HAP-1 (cell line): ENCODE results near the gene RELN.
"Not testable (repeated sequence)": the region's sequence is repeated elsewhere in the genome, so short reads cannot be mapped to it uniquely, and the experiment has no call there.

Source experiments
- DNase-seq, 2 experiments: peaks; one replicate each; pipeline ENCODE4 v3.0.0-alpha.2; 2016 to 2020; ENCODE audit warnings: low spot score in 2 of 2
- H3K27me3 ChIP-seq: fragments of 250-450 bp; sonication (Bioruptor Pico); 2 replicates; pipeline ENCODE4 v1.5.1; 2020; ENCODE audit warnings: low read depth, mild to moderate bottlenecking, moderate library complexity
- H3K36me3 ChIP-seq: fragments of 250-450 bp; sonication (Bioruptor Pico); replicated peaks from 2 replicates; pipeline ENCODE4 v1.5.1; 2020; ENCODE audit warnings: mild to moderate bottlenecking
- H3K4me1 ChIP-seq: fragments of 250-450 bp; sonication (Bioruptor Pico); 2 replicates; pipeline ENCODE4 v1.5.1; 2020; ENCODE audit warnings: mild to moderate bottlenecking
- H3K4me3 ChIP-seq: fragments of 250-450 bp; sonication (Bioruptor Pico); 2 replicates; pipeline ENCODE4 v1.5.1; 2020; ENCODE audit warnings: mild to moderate bottlenecking, moderate library complexity
- H3K9me3 ChIP-seq: fragments of 250-450 bp; sonication (Bioruptor Pico); 2 replicates; pipeline ENCODE4 v1.5.1; 2020; ENCODE audit warnings: mild to moderate bottlenecking, moderate library complexity
- in situ Hi-C: fragments of 300-500 bp; cut with MboI; formaldehyde crosslinking; loops from 3 replicates; pipeline ENCODE4 v1.14.3; 2020; ENCODE audit warnings: low sequenced_read_pairs, inconsistent platforms, mixed read lengths

Gene RELN

DNA sequence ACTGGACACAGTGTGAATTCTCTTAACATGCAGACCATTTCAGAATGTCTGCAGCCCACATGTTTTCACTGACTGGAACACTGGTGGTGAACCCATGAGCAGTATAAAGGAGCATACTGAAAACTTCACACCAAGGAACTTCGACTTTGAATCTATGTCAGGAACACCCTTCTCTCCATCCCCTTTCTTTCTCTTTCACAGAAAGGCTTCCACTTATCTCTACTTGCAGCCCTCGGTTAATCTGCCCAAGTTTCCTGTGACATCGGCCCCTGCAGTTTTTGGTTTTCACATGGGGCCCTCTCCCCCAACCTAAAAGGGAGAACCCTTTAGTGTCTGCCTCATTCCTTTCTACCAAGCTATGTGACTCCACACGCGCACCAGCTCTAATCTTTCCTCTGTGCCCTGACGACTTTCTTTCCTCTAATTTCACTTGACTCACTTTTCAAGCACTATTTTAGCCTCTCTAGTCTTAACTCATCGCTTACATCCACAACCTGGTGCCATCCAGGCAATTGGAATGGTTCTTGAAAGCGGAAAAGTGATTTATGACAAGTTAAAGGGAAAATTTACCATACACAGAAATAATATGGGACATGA is 70.1 kb downstream of the RELN start:
- no peaks in the 10 kb centered on the region for H3K36me3 ChIP-seq
- H3K9me3 ChIP-seq: no peaks in the 10 kb centered on the region
- H3K27me3 ChIP-seq: no peaks in the 10 kb centered on the region
- DNase-seq: no peak
- in situ Hi-C loops: no loop called here
- 0 out of 2 replicates have a peak, but pooled peaks cover 3% of the 10 kb centered on the region for H3K4me1 ChIP-seq
- H3K4me3 ChIP-seq: no peak overlapping the region

GRCh38 chr7:103918631-103919271 is 70.7 kb downstream of the RELN start:
- in situ Hi-C loops: no loop called here
- Histone ChIP-seq H3K9me3 (no peaks in the 10 kb centered on the region), H3K4me1 (0 out of 2 replicates have a peak, but pooled peaks cover 3% of the 10 kb centered on the region), H3K36me3 (no peaks in the 10 kb centered on the region), H3K27me3 (no peaks in the 10 kb centered on the region), H3K4me3 (no peak overlapping the region)
- no peak for DNase-seq

- Histone ChIP-seq H3K4me3 (no peak overlapping the region), H3K9me3 (no peaks in the 10 kb centered on the region), H3K4me1 (peaks cover 18% of the 10 kb centered on the region), H3K36me3 (no peaks in the 10 kb centered on the region), H3K27me3 (no peaks in the 10 kb centered on the region)
- DNase-seq: no peak
- in situ Hi-C loops: no loop called here
Observed at GRCh38 chr7:103915680-103916357, 73.6 kb downstream of the RELN start.

- Histone ChIP-seq H3K4me3 (no peak overlapping the region), H3K27me3 (no peaks in the 10 kb centered on the region)
- in situ Hi-C loops: no loop called here
Observed at GRCh38 chr7:103914147-103914899, 75.1 kb downstream of the RELN start.

DNA sequence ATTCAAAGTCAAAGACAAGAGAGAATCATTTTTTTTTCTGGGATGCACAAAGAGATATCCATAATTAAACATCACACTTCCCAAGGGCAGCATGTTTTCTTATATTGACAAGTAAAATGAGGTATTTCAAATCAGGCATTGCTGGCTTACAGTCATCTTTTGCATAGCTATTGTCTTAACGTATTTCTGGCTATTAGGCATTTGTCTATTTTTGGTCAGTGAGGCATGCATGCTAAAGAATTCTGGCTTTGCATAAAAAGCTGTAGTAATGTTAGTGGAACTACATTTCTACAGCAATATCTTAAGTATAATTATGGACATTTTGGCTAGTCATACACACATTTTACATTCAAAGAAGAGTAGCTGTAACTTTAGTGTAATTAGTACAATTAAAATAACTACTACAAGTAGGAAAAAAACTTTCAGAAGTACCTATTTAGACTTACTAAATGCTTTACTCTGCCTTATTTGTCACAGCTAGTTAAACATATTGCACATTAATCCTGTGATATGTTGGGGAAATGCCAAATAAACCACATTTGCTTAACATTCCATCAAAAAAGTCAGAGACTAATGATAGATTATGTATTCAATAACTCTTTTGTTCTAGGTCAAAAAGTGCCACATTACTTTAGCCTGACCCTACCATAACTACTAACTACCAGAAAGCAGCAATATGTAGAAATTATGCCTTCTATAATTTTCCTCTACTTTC is 76.4 kb downstream of the RELN start:
- in situ Hi-C loops: no loop called here
- DNase-seq: peak in 1 of 2 experiments; percentile 74
- Histone ChIP-seq H3K4me3 (no peak overlapping the region), H3K4me1 (peaks cover 18% of the 10 kb centered on the region), H3K27me3 (no peaks in the 10 kb centered on the region), H3K36me3 (no peaks in the 10 kb centered on the region), H3K9me3 (no peaks in the 10 kb centered on the region)

More at GRCh38 chr7:103914147-103914899, 75.1 kb downstream of the RELN start:
- DNase-seq: no peak
- H3K4me1 ChIP-seq: peaks cover 18% of the 10 kb centered on the region
- no peaks in the 10 kb centered on the region for H3K9me3 ChIP-seq
- no peaks in the 10 kb centered on the region for H3K36me3 ChIP-seq

DNA sequence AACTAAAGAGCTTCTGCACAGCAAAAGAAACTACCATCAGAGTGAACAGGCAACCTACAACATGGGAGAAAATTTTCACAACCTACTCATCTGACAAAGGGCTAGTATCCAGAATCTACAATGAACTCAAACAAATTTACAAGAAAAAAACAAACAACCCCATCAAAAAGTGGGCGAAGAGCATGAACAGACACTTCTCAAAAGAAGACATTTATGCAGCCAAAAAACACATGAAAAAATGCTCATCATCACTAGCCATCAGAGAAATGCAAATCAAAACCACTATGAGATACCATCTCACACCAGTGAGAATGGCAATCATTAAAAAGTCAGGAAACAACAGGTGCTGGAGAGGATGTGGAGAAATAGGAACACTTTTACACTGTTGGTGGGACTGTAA is 78.4 kb downstream of the RELN start:
- in situ Hi-C loops, H3K4me3 ChIP-seq, DNase-seq, H3K27me3 ChIP-seq, H3K36me3 ChIP-seq, H3K9me3 ChIP-seq: not testable (repeated sequence)
- peaks cover 15% of the 10 kb centered on the region for H3K4me1 ChIP-seq

DNA sequence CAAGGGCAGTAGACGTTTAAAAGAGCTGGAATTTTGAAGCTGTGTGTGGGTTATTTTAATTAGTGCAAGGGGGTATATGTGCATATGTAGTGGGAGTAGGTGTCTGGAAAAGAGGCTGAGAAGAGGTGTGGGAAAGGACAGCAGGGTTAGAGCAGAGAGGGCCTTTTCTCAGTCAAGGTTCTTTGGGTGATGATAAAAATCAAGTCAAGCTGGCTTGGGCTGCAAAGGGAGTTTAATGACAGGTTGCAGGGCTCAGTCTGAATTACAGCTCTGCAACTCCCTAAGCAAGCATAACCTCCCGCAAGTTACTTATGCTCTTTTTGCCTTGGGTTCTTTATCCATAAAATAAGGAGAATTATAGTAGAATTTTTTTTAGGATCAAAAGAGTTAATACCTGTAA is 83.5 kb downstream of the RELN start:
- in situ Hi-C loops: no loop called here
- H3K27me3 ChIP-seq: no peaks in the 10 kb centered on the region
- no peak overlapping the region for H3K4me3 ChIP-seq
- H3K9me3 ChIP-seq: no peaks in the 10 kb centered on the region
- DNase-seq: no peak
- H3K36me3 ChIP-seq: no peaks in the 10 kb centered on the region
- H3K4me1 ChIP-seq: peaks cover 4% of the 10 kb centered on the region

DNA sequence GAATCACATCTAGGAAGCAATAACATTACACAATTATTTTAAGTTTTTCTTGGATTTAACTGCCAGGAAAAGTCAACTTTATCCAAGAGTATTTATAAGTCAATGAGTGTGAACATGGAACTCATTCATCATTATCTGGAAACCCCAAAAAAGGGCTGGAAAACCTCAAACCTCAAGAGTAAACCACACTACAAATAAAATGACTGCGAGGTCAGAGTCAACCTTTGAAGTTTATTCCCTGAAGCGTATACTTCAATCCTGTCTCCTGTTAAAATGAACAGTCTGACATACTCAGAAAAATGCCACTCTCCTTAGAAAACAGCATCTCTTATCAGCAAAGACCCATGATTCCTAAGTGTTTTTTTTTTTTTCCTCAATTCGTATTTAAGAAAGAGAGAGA is 86.5 kb downstream of the RELN start:
- H3K4me3 ChIP-seq: no peak overlapping the region
- in situ Hi-C loops: no loop called here
- no peaks in the 10 kb centered on the region for H3K36me3 ChIP-seq
- no peak for DNase-seq
- no peaks in the 10 kb centered on the region for H3K27me3 ChIP-seq
- H3K4me1 ChIP-seq: peaks cover 4% of the 10 kb centered on the region
- no peaks in the 10 kb centered on the region for H3K9me3 ChIP-seq

DNA sequence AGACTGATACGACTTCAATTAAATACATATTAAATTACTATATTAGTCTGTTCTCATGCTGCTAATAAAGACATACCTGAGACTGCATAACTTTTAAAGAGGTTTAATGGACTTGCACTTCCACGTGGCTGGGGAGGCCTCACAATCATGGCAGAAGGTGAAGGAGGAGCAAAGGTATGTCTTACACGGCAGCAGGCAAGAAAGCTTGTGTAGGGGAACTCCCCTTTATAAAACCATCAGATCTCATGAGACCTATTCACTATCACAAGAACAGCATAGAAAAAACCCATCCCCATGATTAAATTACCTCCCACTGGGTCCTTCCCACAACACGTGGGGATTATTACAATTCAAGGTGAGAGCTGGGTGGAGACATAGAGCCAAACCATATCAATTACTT is 92.6 kb downstream of the RELN start:
- H3K4me1 ChIP-seq, H3K4me3 ChIP-seq, H3K27me3 ChIP-seq, DNase-seq, H3K9me3 ChIP-seq, H3K36me3 ChIP-seq, in situ Hi-C loops: not testable (repeated sequence)

GRCh38 chr7:103894656-103895596 is 94.5 kb downstream of the RELN start:
- no peak for DNase-seq
- Histone ChIP-seq H3K4me1 (peaks cover 5% of the 10 kb centered on the region), H3K27me3 (no peaks in the 10 kb centered on the region), H3K9me3 (no peaks in the 10 kb centered on the region), H3K4me3 (no peak overlapping the region), H3K36me3 (no peaks in the 10 kb centered on the region)
- in situ Hi-C loops: no loop called here

- Histone ChIP-seq H3K4me3 (no peak overlapping the region), H3K27me3 (no peaks in the 10 kb centered on the region), H3K36me3 (no peaks in the 10 kb centered on the region), H3K9me3 (no peaks in the 10 kb centered on the region), H3K4me1 (peaks cover 5% of the 10 kb centered on the region)
- no peak for DNase-seq
- in situ Hi-C loops: no loop called here
Observed at GRCh38 chr7:103893350-103893749, 96.1 kb downstream of the RELN start.

- H3K36me3 ChIP-seq: no peaks in the 10 kb centered on the region
- DNase-seq: no peak
- no peaks in the 10 kb centered on the region for H3K9me3 ChIP-seq
- peaks cover 13% of the 10 kb centered on the region for H3K4me1 ChIP-seq
- in situ Hi-C loops: no loop called here
- H3K4me3 ChIP-seq: no peak overlapping the region
- H3K27me3 ChIP-seq: no peaks in the 10 kb centered on the region
Observed at GRCh38 chr7:103889451-103889850, 100.0 kb downstream of the RELN start.
